Measurements from ENCODE around the gene AFM. TPM values are rescaled to one million over a fixed set of nuclear protein-coding genes. Genes with fewer than 3 reads are reported as not detected.

AFM gene
- total RNA-seq, 1 experiment from 2014 or later = not detected

DNA sequence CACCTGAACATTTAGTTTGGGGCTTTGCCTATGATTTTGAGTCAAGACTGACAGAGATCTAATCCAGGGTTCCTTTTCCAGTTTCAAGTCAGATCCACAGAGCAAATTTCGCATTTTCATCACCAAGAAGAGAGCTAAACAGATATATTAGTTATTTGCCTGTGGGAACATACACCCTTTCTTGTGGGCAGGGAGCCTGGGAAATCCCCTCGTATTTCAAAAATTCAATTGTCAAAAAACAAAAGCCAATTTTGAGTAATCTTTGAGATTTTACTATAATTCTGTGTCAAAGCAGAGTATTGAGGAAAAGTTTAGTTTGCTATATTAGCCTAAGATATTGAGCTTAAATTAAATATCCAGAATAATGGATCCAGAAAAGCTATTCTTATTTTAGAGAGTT lies 56.6 kb downstream of the AFM start:
- Histone ChIP-seq H3K9ac (ENCODE audit: extremely low read depth, insufficient read length, low read length) (no peak overlapping the region), H2BK5ac (ENCODE audit: insufficient read length, low read length) (no peak overlapping the region), H4K5ac (ENCODE audit: insufficient read length, low read depth, low read length) (no peak overlapping the region), H2AFZ (ENCODE audit: low read length) (no peak overlapping the region), H3K9me3 (ENCODE audit: control insufficient read depth, low read depth, low read length) (no peaks in the 10 kb centered on the region), H3K4ac (ENCODE audit: low read depth, low read length) (no peak overlapping the region), H4K8ac (replicated peaks; ENCODE audit: insufficient read length, low read depth, low read length) (no peak overlapping the region), H2BK120ac (ENCODE audit: low read depth, low read length, poor library complexity, severe bottlenecking) (no peak overlapping the region), H3T11ph (ENCODE audit: low read length) (no peak overlapping the region), H3K4me1 (ENCODE audit: insufficient read depth, low read length) (no peaks in the 10 kb centered on the region), H2BK15ac (ENCODE audit: low read depth, low read length) (no peak overlapping the region), H3K27ac (ENCODE audit: insufficient read length, low read depth, low read length) (no peak overlapping the region), H3K18ac (ENCODE audit: insufficient read length, low read depth, low read length) (no peak overlapping the region), H4K91ac (ENCODE audit: insufficient read length, low read depth, low read length) (no peak overlapping the region), H3K23ac (ENCODE audit: insufficient read length, low read depth, low read length) (no peak overlapping the region), H3K14ac (ENCODE audit: insufficient read depth, low read length) (no peak overlapping the region), H3K79me2 (ENCODE audit: insufficient read depth, low read length) (no peaks in the 10 kb centered on the region), H3K23me2 (ENCODE audit: insufficient read length, low read depth, low read length, poor library complexity, severe bottlenecking) (no peaks in the 10 kb centered on the region), H3K4me2 (ENCODE audit: insufficient read depth, insufficient read length, low read length) (no peak overlapping the region), H4K20me1 (ENCODE audit: control insufficient read depth, insufficient read depth, insufficient read length) (no peaks in the 10 kb centered on the region), H3K27me3 (ENCODE audit: insufficient read depth, low read length) (no peaks in the 10 kb centered on the region), H2AK5ac (ENCODE audit: insufficient read length, low read length) (no peak overlapping the region), H3K56ac (ENCODE audit: insufficient read length, low read depth, low read length) (no peak overlapping the region), H2BK12ac (ENCODE audit: insufficient read length, low read depth, low read length) (no peak overlapping the region), H3K79me1 (ENCODE audit: insufficient read depth, low read depth, low read length, poor library complexity, severe bottlenecking) (no peaks in the 10 kb centered on the region), H2BK20ac (ENCODE audit: low read depth, low read length, poor library complexity, severe bottlenecking) (no peak overlapping the region)
- WGBS (ENCODE audit: extremely low coverage, insufficient read length, low lambda C conversion rate) = no CpG with 5 or more reads among the region's 2 CpGs
- H3K27ac Mint-ChIP-seq = no peak overlapping the region
- no peak overlapping the region for H3K4me3 Mint-ChIP-seq
- peaks cover 0 to 5% of the 10 kb centered on the region in 2 experiments; a peak in 1 of 4 replicates for H3K4me1 Mint-ChIP-seq
- TF ChIP-seq, protein P1, sequence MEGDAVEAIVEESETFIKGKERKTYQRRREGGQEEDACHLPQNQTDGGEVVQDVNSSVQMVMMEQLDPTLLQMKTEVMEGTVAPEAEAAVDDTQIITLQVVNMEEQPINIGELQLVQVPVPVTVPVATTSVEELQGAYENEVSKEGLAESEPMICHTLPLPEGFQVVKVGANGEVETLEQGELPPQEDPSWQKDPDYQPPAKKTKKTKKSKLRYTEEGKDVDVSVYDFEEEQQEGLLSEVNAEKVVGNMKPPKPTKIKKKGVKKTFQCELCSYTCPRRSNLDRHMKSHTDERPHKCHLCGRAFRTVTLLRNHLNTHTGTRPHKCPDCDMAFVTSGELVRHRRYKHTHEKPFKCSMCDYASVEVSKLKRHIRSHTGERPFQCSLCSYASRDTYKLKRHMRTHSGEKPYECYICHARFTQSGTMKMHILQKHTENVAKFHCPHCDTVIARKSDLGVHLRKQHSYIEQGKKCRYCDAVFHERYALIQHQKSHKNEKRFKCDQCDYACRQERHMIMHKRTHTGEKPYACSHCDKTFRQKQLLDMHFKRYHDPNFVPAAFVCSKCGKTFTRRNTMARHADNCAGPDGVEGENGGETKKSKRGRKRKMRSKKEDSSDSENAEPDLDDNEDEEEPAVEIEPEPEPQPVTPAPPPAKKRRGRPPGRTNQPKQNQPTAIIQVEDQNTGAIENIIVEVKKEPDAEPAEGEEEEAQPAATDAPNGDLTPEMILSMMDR (conservative IDR thresholded peaks at IDR 0.05) = no peak
- DNase-seq = no peak
- no peaks in the 10 kb centered on the region for H3K36me3 Mint-ChIP-seq (ENCODE audit: insufficient read depth in 1 of 3, low read depth in 3 of 3)
- H3K27me3 Mint-ChIP-seq (ENCODE audit: low read depth) = no peaks in the 10 kb centered on the region
- H3K9me3 Mint-ChIP-seq = no peaks in the 10 kb centered on the region
